HEK293T (cell line): ENCODE measurements around the gene SACS.

ENCODE experiments used
- PKNOX1 ChIP-seq: fragments of 450-650 bp; IDR thresholded peaks from 2 replicates; pipeline ENCODE4 v1.6.1; 2016
- SP1 ChIP-seq: fragments of 450-650 bp; IDR thresholded peaks from 2 replicates; pipeline ENCODE4 v1.6.1; 2017
- TARDBP ChIP-seq: fragments of 450-650 bp; IDR thresholded peaks from 2 replicates; pipeline ENCODE4 v1.6.1; 2016

- TF ChIP-seq SP1 (no peak), TARDBP (no peak), PKNOX1 (no peak)
These were observed 23.1 kb upstream of the SACS start for GRCh38 chr13:23456437-23457210.
